Measurements from ENCODE around the gene ZEB2.

DNA sequence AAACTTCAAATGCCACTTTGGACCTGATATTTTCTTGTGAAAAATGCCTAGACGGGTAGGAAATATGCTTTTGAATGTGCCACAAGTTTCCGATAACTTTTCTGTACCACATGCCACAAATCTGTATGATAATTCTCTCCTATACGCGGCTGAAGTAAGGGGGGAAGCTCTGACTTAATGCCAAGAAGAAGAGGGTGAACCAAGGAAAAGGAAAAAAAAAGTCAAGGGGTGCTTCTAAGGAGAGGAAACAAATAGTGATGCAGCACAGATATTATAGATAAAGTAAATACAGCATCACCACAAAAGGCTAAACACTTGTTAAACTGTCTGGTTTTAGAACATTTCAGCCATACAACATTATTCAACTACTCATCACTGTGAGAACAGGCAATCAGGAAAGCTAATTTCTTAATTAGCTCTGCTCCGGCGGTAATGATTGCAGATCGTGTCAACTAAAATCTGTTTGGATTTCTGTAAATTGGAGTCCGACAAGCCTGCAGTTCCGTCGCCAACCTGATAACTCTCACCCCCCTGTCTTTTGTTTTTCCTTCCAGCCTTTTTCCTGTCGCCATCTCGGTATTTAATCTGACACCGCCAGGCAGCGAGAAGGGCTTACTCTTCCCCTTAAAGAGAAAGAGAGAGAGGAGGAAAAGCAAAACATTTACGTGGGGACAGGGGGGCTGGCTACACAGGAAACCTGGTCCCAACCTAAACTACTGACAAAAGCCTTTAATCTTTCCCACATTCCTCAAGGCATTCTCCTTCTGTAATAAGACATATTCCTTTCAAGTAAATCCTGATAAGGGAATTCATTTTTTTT lies 67.5 kb downstream of the ZEB2 start:
- TF ChIP-seq, protein P1, sequence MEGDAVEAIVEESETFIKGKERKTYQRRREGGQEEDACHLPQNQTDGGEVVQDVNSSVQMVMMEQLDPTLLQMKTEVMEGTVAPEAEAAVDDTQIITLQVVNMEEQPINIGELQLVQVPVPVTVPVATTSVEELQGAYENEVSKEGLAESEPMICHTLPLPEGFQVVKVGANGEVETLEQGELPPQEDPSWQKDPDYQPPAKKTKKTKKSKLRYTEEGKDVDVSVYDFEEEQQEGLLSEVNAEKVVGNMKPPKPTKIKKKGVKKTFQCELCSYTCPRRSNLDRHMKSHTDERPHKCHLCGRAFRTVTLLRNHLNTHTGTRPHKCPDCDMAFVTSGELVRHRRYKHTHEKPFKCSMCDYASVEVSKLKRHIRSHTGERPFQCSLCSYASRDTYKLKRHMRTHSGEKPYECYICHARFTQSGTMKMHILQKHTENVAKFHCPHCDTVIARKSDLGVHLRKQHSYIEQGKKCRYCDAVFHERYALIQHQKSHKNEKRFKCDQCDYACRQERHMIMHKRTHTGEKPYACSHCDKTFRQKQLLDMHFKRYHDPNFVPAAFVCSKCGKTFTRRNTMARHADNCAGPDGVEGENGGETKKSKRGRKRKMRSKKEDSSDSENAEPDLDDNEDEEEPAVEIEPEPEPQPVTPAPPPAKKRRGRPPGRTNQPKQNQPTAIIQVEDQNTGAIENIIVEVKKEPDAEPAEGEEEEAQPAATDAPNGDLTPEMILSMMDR (IDR thresholded peaks at IDR 0.05), result no peak
- no peak for TF ChIP-seq POLR2A (IDR thresholded peaks at IDR 0.05)
